Panc1 (cell line): ENCODE measurements around the gene SLC1A3. TPM values are rescaled to one million over a fixed set of nuclear protein-coding genes. Genes with fewer than 3 reads are reported as not detected.

ENCODE experiments used
- ATAC-seq: fragments of 200-7000 bp; cut with Tn5 transposase; 2 replicates; pipeline ENCODE4 v1.9.1; 2020; ENCODE audit warnings: mild to moderate bottlenecking, moderate library complexity
- BruUV-seq: library from RNA; stranded (reverse); fragments of 400-500 nt; replicated peaks from 2 replicates; lab custom pipeline; 2021; lab: Mats Ljungman, UMichigan
- CTCF ChIA-PET: fragments of 300-600 bp; sonication (Branson Sonifier 250); formaldehyde crosslinking; loops from one replicate; lab custom pipeline; 2022; ENCODE audit warnings: antibody characterized with exemption; lab: Charles Lee
- POLR2A ChIA-PET: fragments of 300-600 bp; sonication (Branson Sonifier 250); formaldehyde crosslinking; loops from one replicate; lab custom pipeline; 2022; ENCODE audit warnings: antibody characterized with exemption; lab: Charles Lee
- DNase-seq: peaks from one replicate; pipeline ENCODE4 v3.0.0-alpha.2; 2010; ENCODE audit warnings: low read depth, low spot score
- H3K27ac ChIP-seq: 2 replicates; pipeline ENCODE4 v1.5.1; 2011; ENCODE audit warnings: mild to moderate bottlenecking, low read length, inconsistent platforms
- H3K27me3 ChIP-seq: fragments of 200-500 bp; sonication (Bioruptor generic); 2 replicates; pipeline ENCODE4 v1.6.0; 2014; ENCODE audit warnings: low read length, inconsistent platforms; ENCODE audit not compliant: control insufficient read depth, insufficient read depth
- H3K36me3 ChIP-seq: fragments of 200-500 bp; sonication (Bioruptor generic); 2 replicates; pipeline ENCODE4 v1.5.1; 2014; ENCODE audit warnings: inconsistent platforms, mild to moderate bottlenecking, low read length, moderate library complexity; ENCODE audit not compliant: control insufficient read depth, insufficient read depth
- H3K4me1 ChIP-seq: 2 replicates; pipeline ENCODE4 v1.5.1; 2011; ENCODE audit warnings: inconsistent platforms, mild to moderate bottlenecking, low read length, moderate library complexity; ENCODE audit not compliant: control insufficient read depth, insufficient read depth
- H3K4me3 ChIP-seq, 2 experiments: 2 replicates each; pipeline ENCODE4 v1.5.1; 2011 to 2012; ENCODE audit warnings: low read depth in 2 of 2, low read length in 2 of 2, mild to moderate bottlenecking in 2 of 2, inconsistent platforms in 1 of 2, moderate library complexity in 1 of 2
- H3K9me3 ChIP-seq: fragments of 200-500 bp; sonication (Bioruptor generic); 2 replicates; pipeline ENCODE4 v1.5.1; 2014; ENCODE audit warnings: low read depth, mild to moderate bottlenecking, inconsistent platforms, low read length, moderate library complexity; ENCODE audit not compliant: control insufficient read depth, insufficient read depth
- POLR2AphosphoS5 ChIP-seq: IDR thresholded peaks from 2 replicates; pipeline ENCODE4 v1.6.1; 2012; ENCODE audit warnings: mild to moderate bottlenecking, low read depth, low read length, moderate library complexity
- REST ChIP-seq, 2 experiments: IDR thresholded peaks; 2 replicates each; pipeline ENCODE4 v1.6.1; 2011 to 2012; ENCODE audit warnings: low read depth in 2 of 2, control low read depth in 1 of 2, low read length in 1 of 2, mild to moderate bottlenecking in 1 of 2, moderate library complexity in 1 of 2; ENCODE audit not compliant: insufficient read depth in 1 of 2
- SIN3A ChIP-seq: IDR thresholded peaks from 2 replicates; pipeline ENCODE4 v1.6.1; 2012; ENCODE audit warnings: low read depth, mild to moderate bottlenecking, low read length, moderate library complexity, borderline replicate concordance; ENCODE audit not compliant: insufficient read depth
- TCF7L2 ChIP-seq: IDR thresholded peaks from 2 replicates; pipeline ENCODE4 v1.6.1; 2011; ENCODE audit warnings: mild to moderate bottlenecking, low read depth, low read length, inconsistent platforms
- in situ Hi-C: cut with HindIII; loops from 2 replicates; pipeline ENCODE4 v1.10.0; 2016; ENCODE audit warnings: low sequenced_read_pairs, low pct_unique_long_range_greater_than_20kb
- intact Hi-C: fragments of 100-400 bp; cut with micrococcal nuclease; formaldehyde crosslinking; loops from one replicate; pipeline ENCODE4 v1.10.0; 2022; ENCODE audit not compliant: unreplicated experiment
- total RNA-seq: library from RNA; stranded (reverse); gene quantifications from one replicate; pipeline ENCODE4 v1.2.1, GENCODE V29; 2021; ENCODE audit not compliant: unreplicated experiment
- TF ChIP-seq, protein P1 (sequence below): fragments of 450-650 bp; IDR thresholded peaks from 2 replicates; pipeline ENCODE4 v1.5.1; 2017; ENCODE audit warnings: mild to moderate bottlenecking

Gene SLC1A3
- total RNA-seq, 1 experiment from 2014 or later = 0.13 TPM

- TF ChIP-seq SIN3A (no peak), POLR2AphosphoS5 (no peak), REST (IDR thresholded peaks at IDR 0.05; ENCODE audit: insufficient read depth in 1 of 2, low read depth in 2 of 2, low read length in 1 of 2) (no peak), TCF7L2 (no peak)
- TF ChIP-seq, protein P1, sequence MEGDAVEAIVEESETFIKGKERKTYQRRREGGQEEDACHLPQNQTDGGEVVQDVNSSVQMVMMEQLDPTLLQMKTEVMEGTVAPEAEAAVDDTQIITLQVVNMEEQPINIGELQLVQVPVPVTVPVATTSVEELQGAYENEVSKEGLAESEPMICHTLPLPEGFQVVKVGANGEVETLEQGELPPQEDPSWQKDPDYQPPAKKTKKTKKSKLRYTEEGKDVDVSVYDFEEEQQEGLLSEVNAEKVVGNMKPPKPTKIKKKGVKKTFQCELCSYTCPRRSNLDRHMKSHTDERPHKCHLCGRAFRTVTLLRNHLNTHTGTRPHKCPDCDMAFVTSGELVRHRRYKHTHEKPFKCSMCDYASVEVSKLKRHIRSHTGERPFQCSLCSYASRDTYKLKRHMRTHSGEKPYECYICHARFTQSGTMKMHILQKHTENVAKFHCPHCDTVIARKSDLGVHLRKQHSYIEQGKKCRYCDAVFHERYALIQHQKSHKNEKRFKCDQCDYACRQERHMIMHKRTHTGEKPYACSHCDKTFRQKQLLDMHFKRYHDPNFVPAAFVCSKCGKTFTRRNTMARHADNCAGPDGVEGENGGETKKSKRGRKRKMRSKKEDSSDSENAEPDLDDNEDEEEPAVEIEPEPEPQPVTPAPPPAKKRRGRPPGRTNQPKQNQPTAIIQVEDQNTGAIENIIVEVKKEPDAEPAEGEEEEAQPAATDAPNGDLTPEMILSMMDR = no peak
- H3K9me3 ChIP-seq = no peaks in the 10 kb centered on the region
- CTCF ChIA-PET = no interaction called here
- BruUV-seq = no TSS peak
- H3K27ac ChIP-seq = no peak overlapping the region
- POLR2A ChIA-PET = no interaction called here
- H3K4me1 ChIP-seq = no peaks in the 10 kb centered on the region
- H3K27me3 ChIP-seq = peaks cover 7% of the 10 kb centered on the region; the same call in 1 of the 2 replicates
- no peaks in the 10 kb centered on the region for H3K36me3 ChIP-seq
- DNase-seq = no peak
- no peak for ATAC-seq
- in situ Hi-C loops (no loop called here), intact Hi-C loops (no loop called here)
- no peak overlapping the region for H3K4me3 ChIP-seq
Measured at GRCh38 chr5:36653044-36653705, 46.8 kb downstream of the SLC1A3 start.

GRCh38 chr5:36654564-36654963, 48.2 kb downstream of the SLC1A3 start:
- no peak overlapping the region for H3K27ac ChIP-seq
- H3K36me3 ChIP-seq = no peaks in the 10 kb centered on the region
- no TSS peak for BruUV-seq
- POLR2A ChIA-PET = no interaction called here
- peaks cover 7% of the 10 kb centered on the region; the same call in 1 of the 2 replicates for H3K27me3 ChIP-seq
- TF ChIP-seq POLR2AphosphoS5 (no peak), SIN3A (no peak), REST (IDR thresholded peaks at IDR 0.05; ENCODE audit: insufficient read depth in 1 of 2, low read depth in 2 of 2, low read length in 1 of 2) (no peak), TCF7L2 (no peak)
- TF ChIP-seq, protein P1 = no peak
- H3K4me1 ChIP-seq = no peaks in the 10 kb centered on the region
- no peak overlapping the region for H3K4me3 ChIP-seq
- intact Hi-C loops (no loop called here), in situ Hi-C loops (no loop called here)
- CTCF ChIA-PET = no interaction called here
- DNase-seq (no peak), ATAC-seq (no peak)
- H3K9me3 ChIP-seq = no peaks in the 10 kb centered on the region
